GM12878 (cell line): ENCODE data around the gene RTN4RL1. TPM values are rescaled to one million over a fixed set of nuclear protein-coding genes. Genes with fewer than 3 reads are reported as not detected.

Experiments used
- ATAC-seq: fragments of 200-7000 bp; cut with Tn5 transposase; 3 replicates; pipeline ENCODE4 v1.9.1; 2020; ENCODE audit warnings: mild to moderate bottlenecking, moderate library complexity
- BruUV-seq: library from RNA; stranded (reverse); fragments of 400-500 nt; replicated peaks from 2 replicates; lab custom pipeline; 2021; lab: Mats Ljungman, UMichigan
- CTCF ChIA-PET: fragments of 300-600 bp; sonication (Branson Sonifier 250); formaldehyde crosslinking; extraction: SDS; loops from one replicate; lab custom pipeline; 2021; ENCODE audit warnings: inconsistent platforms; lab: Yijun Ruan, JAX
- POLR2A ChIA-PET: fragments of 350-600 bp; formaldehyde crosslinking; extraction: SDS; loops from one replicate; lab custom pipeline; 2021; ENCODE audit warnings: inconsistent platforms; lab: Charles Lee
- RAD21 ChIA-PET: fragments of 300-600 bp; sonication (Branson Sonifier 250); formaldehyde crosslinking; loops from one replicate; lab custom pipeline; 2023; ENCODE audit warnings: antibody characterized with exemption; ENCODE audit not compliant: unreplicated experiment; lab: Charles Lee
- SMC1A ChIA-PET: fragments of 300-600 bp; sonication (Branson Sonifier 250); formaldehyde crosslinking; loops from one replicate; lab custom pipeline; 2023; ENCODE audit not compliant: unreplicated experiment, uncharacterized antibody; lab: Charles Lee
- DNase-seq: peaks from one replicate; pipeline ENCODE4 v3.0.0-alpha.2; 2011; ENCODE audit warnings: low read depth, low spot score
- FAIRE-seq: peaks from 3 replicates; lab custom pipeline; 2011; peaks lifted over from hg19 to GRCh38; lab: Jason Lieb, UNC
- H2AFZ ChIP-seq: 2 replicates; pipeline ENCODE4 v1.6.0; 2011; ENCODE audit warnings: low read depth, low read length, control low read depth; ENCODE audit not compliant: control insufficient read depth
- H3K27ac ChIP-seq: 2 replicates; pipeline ENCODE4 v1.5.1; 2011; ENCODE audit warnings: control low read depth; ENCODE audit not compliant: control insufficient read depth, insufficient read depth
- H3K27me3 ChIP-seq, 2 experiments: replicated peaks in 1 of 2; 2 replicates each; pipeline versions ENCODE4 v1.6.0 to v1.6.1; 2011; ENCODE audit warnings: low read length in 1 of 2; ENCODE audit not compliant: control insufficient read depth in 2 of 2, insufficient read depth in 2 of 2
- H3K36me3 ChIP-seq, 2 experiments: 2 replicates each; pipeline ENCODE4 v1.5.1; 2011; ENCODE audit warnings: low read length in 1 of 2; ENCODE audit not compliant: control insufficient read depth in 2 of 2, insufficient read depth in 2 of 2
- H3K4me1 ChIP-seq: 2 replicates; pipeline ENCODE4 v1.6.1; 2011; ENCODE audit warnings: mild to moderate bottlenecking, low read length, moderate library complexity, mixed read lengths; ENCODE audit not compliant: control insufficient read depth, insufficient read depth
- H3K4me2 ChIP-seq: 2 replicates; pipeline ENCODE4 v1.6.0; 2011; ENCODE audit warnings: control low read depth; ENCODE audit not compliant: control insufficient read depth, insufficient read depth
- H3K4me3 ChIP-seq: fragments of 200-600 bp; sonication (generic); 2 replicates; pipeline ENCODE4 v1.5.1; 2016
- H3K79me2 ChIP-seq: 2 replicates; pipeline ENCODE4 v1.6.0; 2011; ENCODE audit warnings: low read length; ENCODE audit not compliant: control insufficient read depth, insufficient read depth
- H3K9ac ChIP-seq: 2 replicates; pipeline ENCODE4 v1.8.0; 2011; ENCODE audit warnings: low read length, control low read depth, mixed read lengths; ENCODE audit not compliant: control insufficient read depth, insufficient read depth
- H3K9me3 ChIP-seq: replicated peaks from 3 replicates; pipeline ENCODE4 v1.5.1; 2011; ENCODE audit warnings: mild to moderate bottlenecking, low read length; ENCODE audit not compliant: control insufficient read depth, insufficient read depth
- H4K20me1 ChIP-seq: 2 replicates; pipeline ENCODE4 v1.6.0; 2011; ENCODE audit not compliant: control insufficient read depth, insufficient read depth
- DPF2 ChIP-seq: fragments of 450-650 bp; IDR thresholded peaks from 2 replicates; pipeline ENCODE4 v1.6.1; 2017; ENCODE audit warnings: mild to moderate bottlenecking
- EED ChIP-seq: sonication (generic); IDR thresholded peaks from 2 replicates; pipeline ENCODE4 v1.6.1; 2016; ENCODE audit warnings: antibody characterized with exemption, low read depth
- NFIC ChIP-seq: IDR thresholded peaks from 2 replicates; pipeline ENCODE4 v1.6.1; 2012; ENCODE audit warnings: low read depth, mild to moderate bottlenecking, inconsistent platforms, low read length, moderate library complexity
- PAX8 ChIP-seq: fragments of 450-650 bp; IDR thresholded peaks from 2 replicates; pipeline ENCODE4 v1.6.1; 2017; ENCODE audit warnings: mild to moderate bottlenecking, moderate library complexity
- POLR2A ChIP-seq: IDR thresholded peaks from 2 replicates; pipeline ENCODE4 v1.6.1; 2011; ENCODE audit warnings: low read depth, mild to moderate bottlenecking, low read length
- SUZ12 ChIP-seq: fragments of 200-600 bp; sonication (generic); IDR thresholded peaks from one replicate; pipeline ENCODE4 v1.6.1; 2018; ENCODE audit warnings: antibody characterized with exemption, mild to moderate bottlenecking; ENCODE audit not compliant: unreplicated experiment
- TCF7 ChIP-seq: IDR thresholded peaks from 2 replicates; pipeline ENCODE4 v1.6.1; 2014; ENCODE audit warnings: antibody characterized with exemption, borderline replicate concordance
- WGBS: methylation state at CpG from one replicate; pipeline ENCODE4 v1.1.6; 2016; ENCODE audit warnings: low lambda C conversion rate; ENCODE audit not compliant: insufficient replicate concordance, insufficient coverage; ENCODE audit errors: missing lambda C conversion rate; 5-methylcytosine and 5-hydroxymethylcytosine counted together
- in situ Hi-C: fragments of 300-500 bp; cut with MboI; formaldehyde crosslinking; loops from 9 replicates; pipeline ENCODE4 v1.14.3; 2018; ENCODE audit warnings: mixed read lengths
- intact Hi-C: fragments of 100-400 bp; cut with micrococcal nuclease; formaldehyde crosslinking; loops from one replicate; pipeline ENCODE4 v1.14.2; 2022; ENCODE audit not compliant: unreplicated experiment
- polyA plus RNA-seq, 11 experiments: library from polyadenylated mRNA; depleted of rRNA in 4 of 11; unstranded in 6 of 11; stranded (reverse) in 5 of 11; fragments of >200 nt; fragmentation: Nextera tagmentation in 4 of 11; fragmentation: Illumina TruSeq in 1 of 11; extraction: Ambion mirVana in 4 of 11; extraction: Trizol in 1 of 11; gene quantifications; 1 replicate in 1 of 11; 2 replicates in 10 of 11; pipeline versions ENCODE4 v1.2.1 to v1.2.3, GENCODE V29; 2011 to 2016; ENCODE audit warnings: inconsistent platforms in 2 of 11, missing spikeins in 2 of 11, low read depth in 1 of 11
- total RNA-seq, 4 experiments: library from RNA; depleted of rRNA in 3 of 4; stranded (reverse); fragments of >200 nt in 3 of 4; fragmentation: Illumina TruSeq in 1 of 4; extraction: Trizol in 1 of 4; gene quantifications; 2 replicates each; pipeline versions ENCODE4 v1.2.1 to v1.2.3, GENCODE V29; 2013 to 2021
- TF ChIP-seq, protein P1 (sequence below): IDR thresholded peaks from 2 replicates; pipeline ENCODE4 v1.6.1; 2011; ENCODE audit warnings: mild to moderate bottlenecking, low read depth, low read length, moderate library complexity; ENCODE audit not compliant: insufficient replicate concordance
- TF ChIP-seq, protein P2 (sequence below): fragments of 450-650 bp; formaldehyde crosslinking; IDR thresholded peaks from 2 replicates; pipeline ENCODE4 v1.4.0; 2022; ENCODE audit warnings: mild to moderate bottlenecking, moderate library complexity

The RTN4RL1 gene
- total and polyA plus RNA-seq, 10 of the 15 experiments (the other 5 are each of a cell fraction or from before 2014, with no cell fraction given): 0.08 to 0.11 (median 0.10) TPM; not detected in 7

DNA sequence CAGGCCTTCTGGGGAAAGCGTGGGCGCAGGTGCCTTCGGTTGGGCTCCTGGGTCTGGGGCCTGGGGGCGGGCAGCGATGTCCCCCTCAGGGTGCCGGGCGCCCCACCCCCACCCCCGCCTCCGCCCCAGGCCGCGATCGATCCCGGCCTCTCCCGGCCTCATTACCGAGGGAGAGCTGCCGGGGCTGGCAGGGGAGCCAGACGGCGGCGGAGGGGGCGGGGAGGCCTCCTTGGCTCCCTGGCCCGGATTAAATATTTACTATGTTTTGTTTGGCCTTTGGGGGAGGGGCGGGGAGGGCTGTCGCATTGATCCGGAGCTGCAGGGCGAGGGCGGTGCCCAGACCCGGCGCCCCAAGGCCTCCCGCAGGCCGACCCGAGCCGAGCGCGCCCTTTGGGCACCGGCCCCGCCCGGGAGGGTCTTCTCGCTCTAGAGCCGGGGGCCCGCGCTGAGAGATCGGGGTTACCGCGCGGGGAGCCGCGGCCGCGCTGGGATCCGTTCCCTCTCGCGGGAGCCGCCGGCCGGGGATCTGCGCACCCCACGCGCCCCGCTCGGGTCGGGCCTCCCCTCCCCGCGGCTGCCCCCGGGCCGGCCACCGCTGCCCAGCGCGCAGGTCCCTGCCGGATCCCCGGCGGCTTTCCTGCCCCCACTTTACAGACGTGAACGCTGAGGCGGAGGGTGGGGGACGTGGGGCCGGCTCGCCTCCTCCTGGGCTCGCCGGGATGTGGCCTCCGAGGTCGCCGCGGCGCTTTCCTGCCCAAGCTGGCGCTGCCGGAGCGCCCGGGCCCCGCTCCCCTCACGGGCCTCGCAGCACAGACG, 27.0 kb downstream of the RTN4RL1 start (continued):
- TF ChIP-seq POLR2A (no peak), DPF2 (no peak), PAX8 (no peak), EED (no peak), NFIC (no peak)

DNA sequence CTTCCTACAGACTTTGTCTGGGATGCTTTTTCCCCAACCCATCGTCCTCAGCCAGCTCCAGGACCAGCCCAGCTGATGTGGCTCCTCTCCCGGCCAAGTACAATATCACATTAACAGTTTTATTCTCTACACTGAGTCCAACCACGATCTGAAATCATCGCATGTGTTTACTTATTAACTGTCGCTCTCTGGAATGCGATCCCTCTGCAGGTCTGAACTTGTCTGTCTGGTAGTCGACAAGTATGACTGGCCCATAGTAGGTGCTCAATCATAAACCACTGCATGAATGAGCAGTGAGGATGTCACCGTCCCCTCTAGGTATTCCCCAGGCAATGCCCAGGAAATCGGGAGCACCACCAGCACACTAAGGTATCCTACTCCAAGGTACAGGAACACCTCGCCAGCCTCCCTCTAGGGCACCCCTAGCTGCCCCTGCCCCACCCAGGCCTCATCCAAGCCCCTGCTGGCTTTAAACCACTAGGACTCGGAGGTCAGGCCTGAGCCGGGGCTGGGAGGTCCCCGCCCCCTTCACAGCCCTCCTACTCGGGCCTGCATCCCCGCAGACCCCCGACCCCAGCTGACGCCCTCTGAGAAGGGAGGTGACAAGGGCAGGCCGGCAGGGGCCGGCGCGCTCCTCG, 27.7 kb downstream of the RTN4RL1 start:
- DNase-seq (no peak), ATAC-seq (no peak), FAIRE-seq (no peak)
- no peak overlapping the region for H3K27ac ChIP-seq
- ChIA-PET RAD21 (interaction anchor here (0.6 kb wide), 1 partner anchor 17 kb away, joined by 4 read pairs; no protein-coding TSS in a partner anchor), POLR2A (no interaction called here), CTCF (no interaction called here), SMC1A (no interaction called here)
- H3K27me3 ChIP-seq: peaks cover 1 to 3% of the 10 kb centered on the region in 2 experiments; a peak in 3 of 4 replicates
- H2AFZ ChIP-seq: no peak overlapping the region
- no peaks in the 10 kb centered on the region for H3K9me3 ChIP-seq
- no peaks in the 10 kb centered on the region for H3K4me1 ChIP-seq
- 58% methylated on average over 14 of the region's 22 CpGs for whole genome bisulfite sequencing
- no peak overlapping the region for H3K4me3 ChIP-seq
- H3K36me3 ChIP-seq: no peaks in the 10 kb centered on the region
- H4K20me1 ChIP-seq: no peaks in the 10 kb centered on the region
- H3K4me2 ChIP-seq: no peak overlapping the region
- TF ChIP-seq, protein P1, sequence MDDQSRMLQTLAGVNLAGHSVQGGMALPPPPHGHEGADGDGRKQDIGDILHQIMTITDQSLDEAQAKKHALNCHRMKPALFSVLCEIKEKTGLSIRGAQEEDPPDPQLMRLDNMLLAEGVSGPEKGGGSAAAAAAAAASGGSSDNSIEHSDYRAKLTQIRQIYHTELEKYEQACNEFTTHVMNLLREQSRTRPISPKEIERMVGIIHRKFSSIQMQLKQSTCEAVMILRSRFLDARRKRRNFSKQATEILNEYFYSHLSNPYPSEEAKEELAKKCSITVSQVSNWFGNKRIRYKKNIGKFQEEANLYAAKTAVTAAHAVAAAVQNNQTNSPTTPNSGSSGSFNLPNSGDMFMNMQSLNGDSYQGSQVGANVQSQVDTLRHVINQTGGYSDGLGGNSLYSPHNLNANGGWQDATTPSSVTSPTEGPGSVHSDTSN: no peak
- TF ChIP-seq TCF7 (no peak), SUZ12 (no peak)
- TF ChIP-seq, protein P2, sequence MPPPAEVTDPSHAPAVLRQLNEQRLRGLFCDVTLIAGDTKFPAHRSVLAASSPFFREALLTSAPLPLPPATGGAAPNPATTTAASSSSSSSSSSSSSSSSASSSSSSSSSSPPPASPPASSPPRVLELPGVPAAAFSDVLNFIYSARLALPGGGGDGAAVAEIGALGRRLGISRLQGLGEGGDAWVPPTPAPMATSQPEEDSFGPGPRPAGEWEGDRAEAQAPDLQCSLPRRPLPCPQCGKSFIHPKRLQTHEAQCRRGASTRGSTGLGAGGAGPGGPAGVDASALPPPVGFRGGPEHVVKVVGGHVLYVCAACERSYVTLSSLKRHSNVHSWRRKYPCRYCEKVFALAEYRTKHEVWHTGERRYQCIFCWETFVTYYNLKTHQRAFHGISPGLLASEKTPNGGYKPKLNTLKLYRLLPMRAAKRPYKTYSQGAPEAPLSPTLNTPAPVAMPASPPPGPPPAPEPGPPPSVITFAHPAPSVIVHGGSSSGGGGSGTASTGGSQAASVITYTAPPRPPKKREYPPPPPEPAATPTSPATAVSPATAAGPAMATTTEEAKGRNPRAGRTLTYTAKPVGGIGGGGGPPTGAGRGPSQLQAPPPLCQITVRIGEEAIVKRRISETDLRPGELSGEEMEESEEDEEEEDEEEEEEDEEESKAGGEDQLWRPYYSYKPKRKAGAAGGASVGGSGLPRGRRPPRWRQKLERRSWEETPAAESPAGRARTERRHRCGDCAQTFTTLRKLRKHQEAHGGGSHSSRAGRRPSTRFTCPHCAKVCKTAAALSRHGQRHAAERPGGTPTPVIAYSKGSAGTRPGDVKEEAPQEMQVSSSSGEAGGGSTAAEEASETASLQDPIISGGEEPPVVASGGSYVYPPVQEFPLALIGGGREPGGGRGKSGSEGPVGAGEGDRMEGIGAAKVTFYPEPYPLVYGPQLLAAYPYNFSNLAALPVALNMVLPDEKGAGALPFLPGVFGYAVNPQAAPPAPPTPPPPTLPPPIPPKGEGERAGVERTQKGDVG (CRISPR knock-in tag): no peak
- BruUV-seq: no TSS peak
- in situ Hi-C loops (no loop called here), intact Hi-C loops (no loop called here)
- H3K9ac ChIP-seq: no peak overlapping the region
- no peaks in the 10 kb centered on the region for H3K79me2 ChIP-seq
